Endothelial cell (in vitro differentiated cells): ENCODE results near the gene REEP3. TPM values are rescaled to one million over a fixed set of nuclear protein-coding genes. Genes with fewer than 3 reads are reported as not detected.

Experiments
- DNase-seq: peaks from one replicate; pipeline ENCODE4 v3.0.0; 2021; ENCODE audit warnings: low spot score
- H3K27ac Mint-ChIP-seq: one replicate; pipeline ENCODE4 v1.8.0; 2021; ENCODE audit warnings: mixed read lengths, inconsistent platforms; ENCODE audit not compliant: unreplicated experiment
- H3K27me3 Mint-ChIP-seq: one replicate; pipeline ENCODE4 v1.8.0; 2021; ENCODE audit warnings: mild to moderate bottlenecking, moderate library complexity, mixed read lengths, inconsistent platforms; ENCODE audit not compliant: unreplicated experiment
- H3K36me3 Mint-ChIP-seq: one replicate; pipeline ENCODE4 v1.8.0; 2021; ENCODE audit warnings: mild to moderate bottlenecking, low read depth, mixed read lengths, inconsistent platforms; ENCODE audit not compliant: unreplicated experiment
- H3K4me1 Mint-ChIP-seq: one replicate; pipeline ENCODE4 v1.8.0; 2021; ENCODE audit warnings: mild to moderate bottlenecking, mixed read lengths, inconsistent platforms; ENCODE audit not compliant: unreplicated experiment
- H3K4me3 Mint-ChIP-seq: one replicate; pipeline ENCODE4 v1.8.0; 2021; ENCODE audit warnings: mild to moderate bottlenecking, mixed read lengths, inconsistent platforms; ENCODE audit not compliant: unreplicated experiment
- H3K9me3 Mint-ChIP-seq: one replicate; pipeline ENCODE4 v1.8.0; 2021; ENCODE audit warnings: mixed read lengths, inconsistent platforms; ENCODE audit not compliant: unreplicated experiment
- total RNA-seq: library from RNA; stranded (reverse); fragmentation: NEBNext Ultra II Directional; extraction: Animal tissue kit (Norgen Biotek cat#: 25700); gene quantifications from one replicate; pipeline ENCODE4 v1.2.1, GENCODE V29; 2021; ENCODE audit not compliant: unreplicated experiment
- TF ChIP-seq, protein P1 (sequence below): fragments of 200-600 bp; sonication (generic); IDR thresholded peaks from one replicate; pipeline ENCODE4 v1.5.0; 2021; ENCODE audit warnings: antibody characterized with exemption; ENCODE audit not compliant: unreplicated experiment

REEP3 gene
- total RNA-seq, 1 donor from 2014 or later: 26.1 TPM

- Mint-ChIP-seq H3K27ac (no peak overlapping the region), H3K27me3 (no peaks in the 10 kb centered on the region), H3K9me3 (no peaks in the 10 kb centered on the region), H3K4me3 (no peak overlapping the region), H3K4me1 (no peaks in the 10 kb centered on the region), H3K36me3 (no peaks in the 10 kb centered on the region)
- TF ChIP-seq, protein P1, sequence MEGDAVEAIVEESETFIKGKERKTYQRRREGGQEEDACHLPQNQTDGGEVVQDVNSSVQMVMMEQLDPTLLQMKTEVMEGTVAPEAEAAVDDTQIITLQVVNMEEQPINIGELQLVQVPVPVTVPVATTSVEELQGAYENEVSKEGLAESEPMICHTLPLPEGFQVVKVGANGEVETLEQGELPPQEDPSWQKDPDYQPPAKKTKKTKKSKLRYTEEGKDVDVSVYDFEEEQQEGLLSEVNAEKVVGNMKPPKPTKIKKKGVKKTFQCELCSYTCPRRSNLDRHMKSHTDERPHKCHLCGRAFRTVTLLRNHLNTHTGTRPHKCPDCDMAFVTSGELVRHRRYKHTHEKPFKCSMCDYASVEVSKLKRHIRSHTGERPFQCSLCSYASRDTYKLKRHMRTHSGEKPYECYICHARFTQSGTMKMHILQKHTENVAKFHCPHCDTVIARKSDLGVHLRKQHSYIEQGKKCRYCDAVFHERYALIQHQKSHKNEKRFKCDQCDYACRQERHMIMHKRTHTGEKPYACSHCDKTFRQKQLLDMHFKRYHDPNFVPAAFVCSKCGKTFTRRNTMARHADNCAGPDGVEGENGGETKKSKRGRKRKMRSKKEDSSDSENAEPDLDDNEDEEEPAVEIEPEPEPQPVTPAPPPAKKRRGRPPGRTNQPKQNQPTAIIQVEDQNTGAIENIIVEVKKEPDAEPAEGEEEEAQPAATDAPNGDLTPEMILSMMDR: no peak
- DNase-seq: no peak
These were observed 87.3 kb downstream of the REEP3 start for GRCh38 chr10:63608511-63608910.

DNA sequence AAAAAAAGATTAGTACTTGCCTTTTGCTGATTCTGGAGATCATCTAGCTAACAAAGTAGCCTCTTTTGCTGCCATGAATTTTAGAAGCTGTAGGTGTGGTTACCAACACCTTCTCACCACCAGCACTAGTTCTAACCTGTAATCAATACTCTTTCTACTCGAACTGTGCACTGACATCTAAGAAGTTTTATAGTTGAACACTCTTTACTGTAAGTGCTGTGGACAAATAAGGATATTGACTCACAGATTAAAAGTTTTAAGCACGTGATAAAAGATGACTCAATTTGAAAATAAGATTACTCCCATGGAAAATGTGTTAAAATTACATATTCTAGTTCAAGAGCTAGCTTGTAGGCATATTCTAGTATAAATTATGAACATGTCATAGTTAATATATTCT lies 89.9 kb downstream of the REEP3 start:
- no peaks in the 10 kb centered on the region for H3K36me3 Mint-ChIP-seq
- no peak overlapping the region for H3K4me3 Mint-ChIP-seq
- no peak for DNase-seq
- TF ChIP-seq, protein P1: no peak
- H3K27me3 Mint-ChIP-seq: no peaks in the 10 kb centered on the region
- H3K9me3 Mint-ChIP-seq: no peaks in the 10 kb centered on the region
- H3K4me1 Mint-ChIP-seq: no peaks in the 10 kb centered on the region
- no peak overlapping the region for H3K27ac Mint-ChIP-seq

- Mint-ChIP-seq H3K4me1 (peaks cover 3% of the 10 kb centered on the region), H3K27ac (no peak overlapping the region)
- no peak for DNase-seq
These were observed 93.2 kb downstream of the REEP3 start for GRCh38 chr10:63614371-63614891.

GRCh38 chr10:63618552-63618951 lies 97.4 kb downstream of the REEP3 start:
- DNase-seq: no peak
- TF ChIP-seq, protein P1: no peak
- Mint-ChIP-seq H3K27me3 (peaks cover 5% of the 10 kb centered on the region), H3K9me3 (no peaks in the 10 kb centered on the region), H3K4me3 (no peak overlapping the region), H3K27ac (no peak overlapping the region), H3K36me3 (no peaks in the 10 kb centered on the region), H3K4me1 (peaks cover 13% of the 10 kb centered on the region)

More at GRCh38 chr10:63614371-63614891, 93.2 kb downstream of the REEP3 start:
- TF ChIP-seq, protein P1: no peak
- no peak overlapping the region for H3K4me3 Mint-ChIP-seq
- peaks cover 5% of the 10 kb centered on the region for H3K27me3 Mint-ChIP-seq
- H3K9me3 Mint-ChIP-seq: no peaks in the 10 kb centered on the region
- no peaks in the 10 kb centered on the region for H3K36me3 Mint-ChIP-seq

DNA sequence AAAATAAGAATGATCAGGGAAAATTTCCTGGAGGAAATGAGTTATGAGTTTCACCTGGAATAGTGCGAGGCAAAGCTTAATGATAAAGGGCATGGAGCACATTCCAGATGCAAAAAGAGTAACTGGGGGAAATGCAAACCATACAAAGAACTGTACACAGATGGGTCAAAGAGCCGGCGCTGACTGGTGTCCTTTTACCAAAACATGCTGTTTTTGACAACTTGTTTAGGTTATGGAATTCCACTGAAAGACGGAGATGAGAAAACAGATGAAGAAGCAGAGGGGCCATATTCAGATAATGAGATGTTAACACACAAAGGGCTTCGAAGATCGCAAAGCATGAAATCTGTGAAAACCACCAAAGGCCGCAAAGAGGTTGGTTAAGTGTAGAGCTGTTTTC lies 98.2 kb downstream of the REEP3 start:
- peaks cover 13% of the 10 kb centered on the region for H3K4me1 Mint-ChIP-seq
- TF ChIP-seq, protein P1: no peak
- H3K27ac Mint-ChIP-seq: no peak overlapping the region
- no peaks in the 10 kb centered on the region for H3K36me3 Mint-ChIP-seq
- no peak for DNase-seq
- H3K9me3 Mint-ChIP-seq: no peaks in the 10 kb centered on the region
- H3K27me3 Mint-ChIP-seq: peaks cover 5% of the 10 kb centered on the region
- H3K4me3 Mint-ChIP-seq: no peak overlapping the region
